Measurements from ENCODE around the gene CNN3.

DNA sequence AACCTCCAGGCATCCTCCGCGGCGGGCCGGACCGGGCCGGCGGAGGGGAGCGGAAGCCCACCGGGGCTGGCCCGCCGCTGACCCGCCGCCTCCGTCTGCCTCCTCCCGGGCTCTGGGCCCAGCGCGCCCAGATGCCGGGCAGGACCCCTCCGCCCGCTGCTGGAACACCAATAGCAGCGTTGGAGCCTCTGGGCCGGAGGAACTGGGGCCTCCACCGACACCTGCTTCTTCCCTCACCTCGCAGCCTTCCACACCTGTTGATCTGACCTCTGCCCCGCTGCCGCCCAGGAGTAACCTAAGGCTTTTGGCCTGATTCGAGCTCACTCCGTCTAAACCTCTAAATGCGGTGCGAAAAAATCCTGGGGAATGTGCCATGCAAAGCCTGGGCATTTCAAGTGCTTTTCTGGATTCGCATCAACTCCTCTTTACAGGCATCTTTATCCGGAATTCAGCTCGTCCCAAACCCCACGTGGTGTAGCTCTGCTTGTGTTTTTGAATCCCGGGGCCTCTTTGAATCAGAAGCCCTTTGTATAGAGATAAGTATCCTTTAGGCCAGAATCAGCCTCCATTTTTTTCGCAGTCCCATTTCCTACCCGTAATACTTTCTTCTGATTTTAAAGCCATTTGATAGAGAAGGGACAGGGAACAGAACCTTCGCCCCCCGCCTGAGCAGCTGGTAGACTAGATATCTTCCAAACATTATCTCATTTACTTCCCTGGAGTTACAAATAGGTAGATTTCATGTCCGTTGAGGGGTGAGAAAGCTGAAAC lies 680 bp upstream of the CNN3 start:
- TF ChIP-seq, protein P1, sequence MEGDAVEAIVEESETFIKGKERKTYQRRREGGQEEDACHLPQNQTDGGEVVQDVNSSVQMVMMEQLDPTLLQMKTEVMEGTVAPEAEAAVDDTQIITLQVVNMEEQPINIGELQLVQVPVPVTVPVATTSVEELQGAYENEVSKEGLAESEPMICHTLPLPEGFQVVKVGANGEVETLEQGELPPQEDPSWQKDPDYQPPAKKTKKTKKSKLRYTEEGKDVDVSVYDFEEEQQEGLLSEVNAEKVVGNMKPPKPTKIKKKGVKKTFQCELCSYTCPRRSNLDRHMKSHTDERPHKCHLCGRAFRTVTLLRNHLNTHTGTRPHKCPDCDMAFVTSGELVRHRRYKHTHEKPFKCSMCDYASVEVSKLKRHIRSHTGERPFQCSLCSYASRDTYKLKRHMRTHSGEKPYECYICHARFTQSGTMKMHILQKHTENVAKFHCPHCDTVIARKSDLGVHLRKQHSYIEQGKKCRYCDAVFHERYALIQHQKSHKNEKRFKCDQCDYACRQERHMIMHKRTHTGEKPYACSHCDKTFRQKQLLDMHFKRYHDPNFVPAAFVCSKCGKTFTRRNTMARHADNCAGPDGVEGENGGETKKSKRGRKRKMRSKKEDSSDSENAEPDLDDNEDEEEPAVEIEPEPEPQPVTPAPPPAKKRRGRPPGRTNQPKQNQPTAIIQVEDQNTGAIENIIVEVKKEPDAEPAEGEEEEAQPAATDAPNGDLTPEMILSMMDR (IDR thresholded peaks at IDR 0.05): no peak
- TF ChIP-seq POLR2A (IDR thresholded peaks at IDR 0.05): no peak
